GM19452 (cell line): ENCODE data around the gene FOXK1.

Source experiments
- ATAC-seq: cut with Tn5 transposase; IDR thresholded peaks from one replicate; pipeline ENCODE4 v1.9.1; 2021; ENCODE audit not compliant: unreplicated experiment

The FOXK1 gene

DNA sequence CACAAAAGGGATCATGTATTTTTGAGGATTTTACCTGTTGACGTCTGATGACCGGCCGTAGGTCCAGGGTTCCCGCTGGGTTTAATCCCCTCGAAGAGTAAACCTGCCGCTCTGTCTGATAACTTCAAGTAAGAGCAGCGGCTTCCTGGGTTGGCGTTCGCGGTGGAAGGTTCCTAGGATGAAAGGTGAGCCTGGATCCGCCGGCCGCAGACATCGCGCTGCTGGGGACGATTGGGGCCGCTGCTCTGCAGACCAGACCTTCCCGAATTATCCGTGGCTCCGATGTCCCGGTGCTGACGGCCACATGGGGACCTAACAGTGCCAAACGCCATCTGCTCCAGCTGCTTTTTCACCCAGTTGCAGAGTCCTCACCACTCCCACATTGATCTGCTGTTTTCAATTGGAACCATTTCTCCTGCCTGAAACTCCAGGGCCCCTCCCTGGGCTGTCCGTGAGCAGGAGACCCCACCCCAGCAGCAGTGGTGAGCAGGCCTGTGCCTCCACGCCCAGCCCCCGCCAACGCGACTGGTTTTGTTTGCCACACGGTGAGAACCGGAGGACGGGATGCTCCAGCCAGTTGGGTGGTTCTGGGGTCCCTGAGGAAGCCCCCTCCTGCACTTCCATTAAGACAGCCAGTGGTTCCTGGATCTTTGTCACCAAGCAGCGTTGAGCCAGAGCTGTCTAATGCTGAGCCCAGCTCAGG, 81.1 kb downstream of the FOXK1 start:
- no peak for ATAC-seq

DNA sequence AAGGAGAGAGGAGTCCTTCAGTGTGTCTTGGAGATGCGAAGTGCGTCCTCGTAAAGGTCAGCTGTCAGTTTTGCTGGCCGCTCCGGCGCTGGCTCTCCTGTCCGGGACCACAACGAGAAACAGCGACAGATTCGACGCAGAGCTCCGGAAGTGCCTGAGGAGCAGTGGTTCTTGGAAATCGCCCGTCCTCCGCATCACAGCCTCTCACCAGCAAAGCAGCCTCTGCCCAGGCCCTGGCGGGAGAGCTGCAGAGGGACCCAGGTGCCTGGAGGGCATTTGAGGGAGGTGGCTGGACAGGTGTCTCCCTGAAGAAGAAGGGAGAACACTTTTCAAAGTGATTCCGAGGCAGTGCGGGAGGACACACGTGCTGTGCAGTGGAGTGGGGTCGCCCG, 81.7 kb downstream of the FOXK1 start:
- ATAC-seq, result no peak

DNA sequence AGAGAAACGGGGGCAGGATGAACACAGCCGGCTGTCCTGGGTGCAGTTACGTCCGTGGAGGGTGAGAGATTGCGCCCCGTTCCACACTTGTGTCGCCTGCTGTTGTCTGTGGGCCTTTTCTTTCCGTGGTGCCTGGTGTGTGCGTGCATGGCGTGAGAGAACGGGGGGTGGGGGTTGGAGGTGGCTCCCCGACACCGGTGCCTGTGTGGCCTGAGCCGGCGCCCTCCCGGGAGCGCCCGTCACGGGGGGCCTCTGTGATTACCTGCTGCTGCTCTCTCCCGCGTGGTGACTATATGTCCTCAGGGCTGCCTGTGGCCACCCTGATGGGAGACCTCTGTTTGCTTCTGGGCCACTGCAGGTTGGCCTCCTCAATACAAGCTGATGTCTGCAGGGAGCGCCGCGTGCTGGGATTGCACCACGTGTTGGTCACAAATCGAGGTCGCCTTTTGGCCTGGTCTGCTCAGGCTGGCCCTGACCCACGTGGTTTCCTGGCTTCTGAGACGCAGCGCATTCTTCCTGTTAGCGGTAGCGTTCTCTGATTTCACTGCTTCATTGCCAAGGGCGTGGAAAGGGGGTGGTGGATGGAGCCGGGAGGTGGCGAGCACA, 82.4 kb downstream of the FOXK1 start:
- ATAC-seq, result no peak

DNA sequence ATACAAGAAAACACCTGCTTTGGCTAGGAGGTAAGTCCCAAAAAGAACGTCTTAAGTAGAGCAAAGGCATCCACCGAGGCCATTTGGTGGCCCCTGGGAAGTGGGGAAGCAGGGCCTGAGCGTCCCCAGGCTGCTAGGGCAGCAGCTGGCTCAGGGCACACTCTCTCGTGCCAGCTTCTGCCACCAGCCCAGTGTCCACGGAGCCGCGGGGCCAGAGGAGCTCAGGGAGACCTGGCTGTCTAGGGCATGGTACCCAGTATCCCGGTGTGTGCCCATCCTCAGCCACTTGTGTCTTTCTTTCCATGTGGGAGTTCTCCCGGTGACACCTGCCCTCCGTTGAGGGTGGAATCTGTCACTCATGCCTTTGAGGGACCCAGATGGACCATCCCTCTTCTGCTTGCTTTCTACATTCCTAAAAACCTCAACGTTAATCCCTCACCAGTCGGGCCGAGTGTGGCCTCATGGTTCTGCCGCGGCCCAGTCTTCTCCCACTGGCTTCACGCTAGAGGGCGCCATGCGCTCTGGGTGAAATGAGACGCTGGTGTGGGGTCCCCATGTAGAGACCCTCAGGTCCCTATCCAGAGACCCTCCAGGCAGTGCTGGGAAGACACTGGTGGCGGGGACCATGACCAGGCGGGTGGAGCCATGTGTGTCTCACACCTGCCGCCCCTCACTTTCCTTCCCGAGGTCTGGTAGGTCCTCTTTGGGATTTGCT, 83.8 kb downstream of the FOXK1 start:
- no peak for ATAC-seq

DNA sequence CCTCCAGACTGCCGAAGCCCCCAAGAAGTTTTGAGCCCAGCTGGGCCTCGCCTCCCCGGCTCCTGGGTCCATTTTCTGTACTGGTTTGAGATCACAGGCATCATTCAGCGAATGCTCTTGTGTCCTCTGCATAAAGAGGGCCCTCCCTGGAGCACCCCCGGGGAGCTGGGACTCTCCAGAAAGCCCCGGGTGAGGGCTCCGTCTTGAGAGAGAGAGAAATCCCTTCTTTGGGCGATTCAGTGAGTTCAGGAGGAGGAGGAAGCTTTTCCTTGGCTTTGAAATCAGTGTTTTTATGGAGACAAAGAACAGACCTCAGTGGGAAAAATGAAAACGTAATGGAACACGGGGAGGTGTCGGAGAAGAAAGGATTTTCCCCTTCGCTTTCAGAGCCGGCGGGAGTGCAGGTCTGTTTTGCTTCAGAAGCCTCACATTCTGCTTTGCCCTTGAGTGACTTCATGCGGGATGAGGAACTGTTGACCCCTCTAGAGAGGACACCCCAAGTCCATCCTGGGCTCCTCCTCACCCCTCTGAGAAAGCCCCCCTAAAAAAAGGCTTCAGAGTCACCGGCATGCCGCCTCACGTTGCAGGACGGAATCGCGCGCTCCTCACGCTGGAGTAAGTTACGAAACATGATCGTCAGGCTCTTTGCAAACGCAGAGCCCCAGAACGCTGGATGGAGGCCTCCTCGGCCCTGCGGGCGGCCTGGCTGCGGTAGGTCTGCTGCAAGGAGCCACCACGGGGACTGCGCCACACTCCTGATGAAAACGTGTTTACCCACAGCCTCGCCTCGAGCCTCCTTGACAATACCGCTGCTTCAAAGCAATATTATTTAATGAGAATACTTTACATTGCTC, 84.8 kb downstream of the FOXK1 start:
- ATAC-seq, result no peak

DNA sequence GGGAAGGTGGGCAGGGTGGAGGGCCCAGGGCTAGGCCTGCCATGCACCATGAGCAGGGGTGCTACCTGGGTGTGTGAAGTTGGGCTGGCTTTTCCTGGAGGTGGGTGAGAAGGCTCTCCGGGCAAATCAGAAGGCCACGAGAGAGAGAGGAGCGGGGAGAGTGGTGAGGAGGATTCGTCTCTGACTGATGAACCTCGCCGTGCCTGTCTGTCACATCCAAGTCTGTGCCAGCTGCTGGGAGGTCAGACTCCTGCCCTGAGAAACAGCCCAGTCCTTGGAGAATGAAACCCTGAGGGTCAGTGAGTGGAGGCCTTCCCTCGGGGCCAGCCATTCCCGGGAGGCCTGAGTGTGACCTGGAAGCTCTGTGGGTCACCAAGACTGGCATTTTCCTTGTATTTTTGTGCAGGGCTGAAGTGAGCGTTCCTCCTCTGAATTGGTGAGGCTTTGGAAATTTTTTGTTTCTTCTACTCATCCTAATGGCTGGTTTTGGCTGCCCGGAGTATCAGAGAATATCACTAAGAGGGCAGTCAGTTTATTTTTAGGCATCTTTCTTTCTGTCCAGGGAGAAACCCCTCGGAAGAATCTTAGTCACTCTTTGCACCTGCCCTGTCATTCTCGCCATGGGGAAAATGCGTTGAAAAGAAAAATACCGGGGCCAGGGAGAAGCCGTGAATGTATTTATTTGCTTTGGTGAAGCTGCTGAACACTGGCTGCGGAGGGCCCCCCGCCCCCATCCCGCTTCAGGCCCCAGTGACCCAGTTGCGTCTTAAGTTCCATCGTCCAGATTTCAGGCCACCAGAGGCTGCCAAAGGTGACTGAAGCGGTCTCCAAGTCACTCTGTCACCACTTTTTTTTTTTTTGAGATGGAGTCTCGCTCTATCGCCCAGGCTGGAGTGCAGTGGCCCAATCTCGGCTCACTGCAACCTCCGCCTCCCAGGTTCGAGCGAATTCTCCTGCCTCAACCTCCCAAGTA, 86.8 kb downstream of the FOXK1 start:
- ATAC-seq, result no peak

DNA sequence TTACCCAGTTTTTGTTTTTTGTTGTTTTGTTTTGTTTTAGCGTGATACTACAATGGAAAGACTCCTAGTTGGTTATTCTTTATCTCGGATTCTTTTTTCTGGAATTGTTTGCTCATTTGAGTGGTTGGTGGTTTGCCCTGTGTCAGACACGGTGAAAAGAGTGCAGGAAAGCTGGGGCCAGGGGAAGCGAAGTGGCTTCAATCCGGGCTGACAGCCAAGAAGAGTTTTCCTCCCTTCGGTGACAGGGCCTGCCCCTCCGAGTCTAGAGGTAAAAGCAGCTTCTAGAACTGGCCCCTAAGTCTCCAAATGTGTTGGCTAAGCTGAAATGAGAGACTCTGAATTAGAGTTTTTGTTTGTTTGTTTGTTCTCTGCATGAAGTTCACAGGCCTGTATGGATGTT, 87.7 kb downstream of the FOXK1 start:
- ATAC-seq, result no peak

DNA sequence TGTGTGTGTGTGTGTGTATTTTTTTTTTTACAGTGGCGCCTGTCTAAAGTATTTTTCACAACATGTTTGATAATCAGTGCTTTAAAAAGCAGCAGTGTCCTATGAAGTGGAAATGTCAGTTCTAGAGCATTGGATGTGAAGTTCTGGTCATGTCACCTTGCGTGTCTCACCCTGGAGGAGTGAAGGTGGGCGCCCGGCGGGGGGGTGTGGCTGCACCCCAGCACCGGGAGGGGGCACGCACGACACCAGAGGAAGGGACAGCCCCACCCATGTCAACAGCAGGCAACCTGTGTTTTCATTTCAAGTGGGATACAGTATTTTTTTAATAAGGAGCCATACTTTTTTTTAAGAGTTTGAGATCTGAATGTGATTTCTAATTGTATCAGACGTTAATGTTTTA, 88.8 kb downstream of the FOXK1 start:
- ATAC-seq, result no peak

DNA sequence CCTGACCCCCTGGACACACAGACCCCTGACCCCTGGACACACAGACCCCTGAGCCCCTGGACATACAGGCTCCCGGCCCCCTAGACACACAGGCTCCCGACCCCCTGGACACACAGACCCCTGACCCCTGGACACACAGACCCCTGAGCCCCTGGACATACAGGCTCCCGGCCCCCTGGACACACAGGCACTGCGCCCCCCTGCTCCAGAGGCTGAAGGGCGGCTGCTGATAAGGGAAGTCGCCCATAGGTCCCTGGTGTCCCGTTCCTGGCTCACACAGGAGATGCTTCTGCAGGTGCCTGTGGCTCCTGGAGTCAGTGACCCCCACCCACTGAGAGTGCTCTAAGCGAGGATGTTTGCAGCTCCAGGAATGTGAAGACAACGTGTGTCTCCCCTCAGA, 89.6 kb downstream of the FOXK1 start:
- ATAC-seq, result no peak

DNA sequence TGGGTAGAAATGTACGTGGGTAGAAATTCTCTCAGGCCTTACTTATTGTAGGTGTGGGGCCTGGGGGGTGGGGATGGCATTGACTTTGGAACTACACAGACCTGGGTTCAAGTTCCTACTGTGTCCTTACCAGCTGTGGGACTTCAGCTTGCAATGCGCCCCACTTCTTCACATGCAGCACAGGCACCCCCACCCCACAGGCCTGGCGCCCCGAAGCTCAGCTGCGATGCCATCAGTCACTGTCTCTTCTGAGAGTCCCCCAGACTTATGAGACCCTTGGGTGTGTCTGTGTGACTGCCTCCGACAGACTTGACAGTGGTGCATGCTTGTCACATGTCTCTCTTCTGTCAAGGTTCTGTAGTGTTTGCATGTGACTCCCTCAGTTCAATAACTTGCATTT, 90.2 kb downstream of the FOXK1 start:
- no peak for ATAC-seq

DNA sequence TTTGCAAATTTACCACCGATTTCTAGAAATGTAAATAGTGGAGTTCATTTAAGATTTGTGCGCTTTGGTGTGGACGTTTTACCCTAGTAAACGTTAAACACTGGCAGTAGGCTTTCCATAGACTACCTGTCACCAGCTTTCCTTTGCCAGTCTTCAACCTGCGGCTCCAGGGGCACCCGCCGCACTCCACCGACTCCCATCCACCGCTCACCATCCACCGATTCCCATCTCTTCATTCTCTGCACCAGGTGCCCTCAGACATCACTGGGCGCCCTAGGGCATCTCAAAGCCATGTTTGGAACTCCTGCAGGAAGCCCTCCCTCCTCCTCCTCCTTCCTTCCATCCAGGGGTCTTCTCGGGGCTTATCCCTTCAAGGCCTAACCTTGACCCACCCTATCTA, 91.9 kb downstream of the FOXK1 start:
- no peak for ATAC-seq

DNA sequence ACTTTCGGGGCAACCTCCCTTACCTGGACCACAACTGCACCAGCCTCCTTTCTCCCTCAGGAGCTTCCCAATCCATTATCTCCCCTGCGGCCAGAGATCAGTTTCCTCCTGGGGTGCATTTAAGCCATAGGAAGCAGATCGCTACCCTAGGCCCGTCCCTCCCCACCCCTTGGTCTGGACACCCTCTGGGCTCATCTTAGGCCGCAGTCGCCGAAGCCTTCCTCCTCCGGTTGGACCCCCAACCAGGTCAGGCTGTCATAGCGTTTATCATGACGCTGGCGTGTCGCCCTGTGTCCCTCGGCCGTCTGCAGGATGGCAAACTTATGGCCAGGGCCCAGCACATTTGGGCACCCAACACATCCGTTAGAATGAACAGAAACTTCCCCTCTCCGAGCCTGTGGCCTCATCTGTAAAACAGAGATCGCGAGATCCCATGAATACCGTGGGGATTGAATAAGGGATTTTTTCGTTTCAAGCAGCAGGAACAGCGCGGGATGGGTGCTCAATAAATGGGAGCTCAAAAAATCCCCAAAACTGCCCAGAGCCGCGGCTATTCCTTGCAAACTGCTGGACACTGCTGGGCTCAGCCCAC, 92.7 kb downstream of the FOXK1 start:
- ATAC-seq, result peak; percentile 25

DNA sequence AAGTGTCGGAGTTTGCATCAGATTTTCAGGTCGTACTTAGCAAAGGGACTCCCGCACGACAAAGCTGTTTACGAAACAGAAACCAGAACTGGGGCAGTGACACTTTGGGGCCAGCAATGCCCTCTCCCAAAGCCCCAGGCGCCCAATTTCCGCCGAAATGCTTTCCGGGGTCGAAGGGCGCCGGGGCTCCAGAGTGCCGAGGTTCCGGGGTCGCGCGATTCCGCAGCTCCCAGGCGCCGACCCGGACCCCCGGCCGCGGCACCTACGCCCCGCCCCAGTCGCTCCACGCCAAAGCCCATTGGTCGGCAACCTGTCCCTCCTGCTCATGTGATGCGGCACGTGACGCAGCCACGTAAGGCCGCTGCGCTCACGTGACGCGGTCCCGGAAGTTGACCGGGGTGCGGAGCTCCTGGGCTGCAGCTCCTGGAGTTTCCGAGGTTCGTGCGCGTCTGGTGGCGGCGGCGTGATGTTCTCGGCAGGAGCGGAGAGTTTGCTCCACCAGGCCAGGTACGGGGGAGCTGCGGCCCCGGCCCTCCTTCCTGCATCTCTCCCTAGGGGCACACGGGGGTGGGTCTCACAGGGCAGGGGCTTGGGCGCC, 93.3 kb downstream of the FOXK1 start, which contains the start of gene AP5Z1:
Gene AP5Z1, plus strand, starts transcription at position 374 of the 598 bp plus-strand sequence. Its CDS starts 93 bp downstream, at position 467.
- ATAC-seq, result peak; percentile 92

DNA sequence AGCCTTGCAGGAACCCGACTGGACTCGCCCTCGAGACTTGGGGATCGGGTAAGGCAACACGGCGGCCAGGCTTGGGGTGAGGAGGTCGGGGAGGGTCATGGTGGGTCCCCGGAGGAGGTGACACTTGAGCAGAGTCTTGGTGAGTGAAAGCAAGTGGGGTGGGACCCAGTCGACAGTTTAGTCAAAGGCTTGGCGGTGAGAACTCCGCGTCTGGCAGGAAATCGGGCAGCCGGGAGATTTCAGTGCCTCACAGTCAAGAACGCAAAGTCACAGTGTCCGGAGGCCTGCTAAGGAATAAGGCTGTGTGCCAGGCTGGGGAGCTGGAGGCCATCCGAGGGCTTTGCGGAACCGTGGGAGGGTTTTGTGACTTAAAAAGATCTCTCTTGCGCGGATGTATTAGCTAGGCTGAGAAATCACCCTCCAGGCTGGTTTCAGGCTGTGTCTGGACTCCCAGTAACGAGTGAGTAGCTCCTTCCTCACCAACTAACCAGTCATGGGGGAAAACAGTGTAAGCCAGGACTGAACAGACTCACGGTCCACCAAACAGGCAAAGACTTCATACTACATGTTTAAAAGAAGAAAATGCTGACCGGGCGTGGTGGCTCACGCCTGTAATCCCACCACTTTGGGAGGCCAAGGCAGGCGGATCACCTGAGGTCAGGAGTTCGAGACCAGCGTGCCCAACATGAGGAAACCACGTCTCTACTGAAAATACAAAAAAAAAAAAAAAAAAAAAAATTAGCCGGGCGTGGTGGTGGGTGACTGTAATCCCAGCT, 93.9 kb downstream of the FOXK1 start:
- peak; percentile 28 for ATAC-seq

DNA sequence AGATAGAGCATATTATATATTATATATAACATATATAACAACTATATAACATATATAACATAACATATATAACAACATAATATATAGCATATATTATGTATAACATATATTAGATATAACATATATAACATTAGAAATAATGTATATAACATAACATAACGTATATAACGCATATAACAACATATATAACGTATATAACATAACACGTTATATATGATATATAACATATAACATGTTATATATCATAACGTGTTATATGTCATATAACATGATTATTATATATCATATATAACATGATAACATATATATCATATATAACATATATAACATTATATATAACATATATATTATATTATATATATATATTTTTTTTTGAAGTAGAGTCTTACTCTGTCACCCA, 97.0 kb downstream of the FOXK1 start:
- ATAC-seq, result no peak

DNA sequence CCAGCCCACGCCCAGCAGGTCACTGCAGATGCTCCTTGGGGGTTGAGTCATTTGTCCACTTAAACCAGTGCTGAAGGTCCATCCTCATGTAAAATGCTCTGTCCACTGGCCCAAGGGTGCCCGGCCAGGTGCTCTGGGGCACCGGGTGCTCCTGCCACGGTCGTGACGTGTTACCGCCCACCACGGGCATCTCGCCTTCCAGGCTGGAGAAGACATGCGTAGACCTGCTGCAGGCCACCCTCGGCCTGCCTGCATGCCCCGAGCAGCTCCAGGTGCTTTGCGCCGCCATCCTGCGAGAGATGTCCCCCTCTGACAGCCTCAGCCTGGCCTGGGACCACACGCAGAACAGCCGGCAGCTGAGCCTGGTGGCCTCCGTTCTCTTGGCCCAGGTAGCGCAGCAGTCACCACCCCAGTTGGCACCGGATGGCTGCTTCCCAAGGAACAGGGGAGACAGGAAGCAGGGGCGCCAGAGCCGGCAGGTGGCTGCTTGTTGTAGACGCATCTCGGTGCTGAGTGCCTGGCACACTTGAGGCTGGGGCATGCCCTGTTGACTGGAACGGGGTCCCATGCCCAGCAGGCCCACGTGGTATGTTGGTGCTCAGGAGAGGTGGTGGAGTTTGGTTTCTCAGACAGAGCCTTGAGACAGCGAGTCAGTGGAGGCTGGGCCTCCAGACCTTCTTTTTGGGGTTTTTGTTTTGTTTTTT, 99.4 kb downstream of the FOXK1 start:
- ATAC-seq, result no peak

DNA sequence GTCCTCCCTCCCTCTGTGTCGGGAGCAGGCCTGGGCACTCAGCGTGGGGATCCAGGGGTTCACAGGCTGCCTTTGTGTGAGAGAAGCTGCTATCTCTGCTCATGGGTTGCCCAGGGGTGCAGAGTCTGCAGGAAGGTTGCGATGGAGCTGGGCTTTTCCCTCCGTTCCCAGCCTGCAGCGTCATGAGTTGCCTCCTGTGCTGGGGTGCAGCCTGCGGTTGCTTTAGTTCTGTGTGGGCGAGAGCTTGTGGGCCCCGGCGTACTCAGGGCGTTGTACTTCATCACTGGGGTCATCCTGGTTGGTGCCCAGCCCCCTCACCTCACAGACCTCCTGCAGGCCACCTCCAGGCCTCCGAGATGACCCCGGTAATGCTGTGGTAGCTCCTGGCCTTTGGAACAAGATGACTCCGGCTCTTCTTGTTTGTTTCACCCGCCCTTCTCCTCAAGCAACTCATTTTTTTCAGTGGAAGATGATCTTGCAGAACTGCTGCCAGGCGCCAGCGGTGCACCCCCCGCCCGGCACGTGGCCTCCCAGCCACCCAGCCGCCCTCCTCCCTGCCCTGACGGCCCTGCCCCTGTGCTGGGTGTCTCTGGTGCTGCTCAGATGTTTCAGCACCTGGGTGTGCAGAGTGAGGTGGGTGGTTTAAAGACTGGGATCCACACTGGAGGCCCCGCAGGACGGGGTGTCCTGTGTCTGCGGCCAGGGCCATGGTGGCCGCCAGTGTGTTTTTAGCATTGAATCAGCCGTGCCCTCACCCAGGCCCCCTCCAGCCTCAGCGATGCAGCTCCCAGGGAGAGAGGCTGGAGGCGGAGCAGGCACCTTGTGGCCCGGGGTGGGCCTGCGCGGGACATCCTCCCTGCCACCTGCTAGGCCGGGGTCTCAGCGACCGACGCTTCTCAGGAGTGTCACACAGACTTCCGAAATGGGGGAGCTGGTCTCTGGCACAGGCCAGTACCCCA, 100.5 kb downstream of the FOXK1 start:
- ATAC-seq, result no peak
